K562 (cell line): ENCODE measurements around the gene ZDHHC1. TPM values are rescaled to one million over a fixed set of nuclear protein-coding genes. Genes with fewer than 3 reads are reported as not detected.

Source experiments
- ADNP ChIP-seq: fragments of 200-800 bp; sonication (Bioruptor generic); IDR thresholded peaks from 2 replicates; pipeline ENCODE4 v1.6.1; 2016; ENCODE audit warnings: missing genetic modification characterization, missing compliant biosample characterization
- ARID1B ChIP-seq: fragments of 450-650 bp; IDR thresholded peaks from 2 replicates; pipeline ENCODE4 v1.6.1; 2016; ENCODE audit warnings: antibody characterized with exemption, mild to moderate bottlenecking, inconsistent platforms
- BDP1 ChIP-seq: IDR thresholded peaks from 3 replicates; pipeline ENCODE4 v1.6.1; 2011; ENCODE audit not compliant: insufficient read length, insufficient read depth
- BHLHE40 ChIP-seq: IDR thresholded peaks from 2 replicates; pipeline ENCODE4 v1.6.1; 2011; ENCODE audit warnings: low read length, improper control_type of control experiment
- CCAR2 ChIP-seq: fragments of 200-400 bp; formaldehyde crosslinking; IDR thresholded peaks from 2 replicates; pipeline ENCODE4 v1.6.1; 2017; ENCODE audit warnings: mild to moderate bottlenecking, low read depth, low read length
- CREM ChIP-seq: IDR thresholded peaks from 2 replicates; pipeline ENCODE4 v1.6.1; 2014; ENCODE audit warnings: antibody characterized with exemption, low read depth
- FIP1L1 ChIP-seq: fragments of 200-400 bp; formaldehyde crosslinking; IDR thresholded peaks from 2 replicates; pipeline ENCODE4 v1.6.1; 2018; ENCODE audit warnings: mild to moderate bottlenecking, low read depth, low read length; ENCODE audit not compliant: poor library complexity, severe bottlenecking
- FOSL1 ChIP-seq: fragments of 200-800 bp; sonication (Bioruptor generic); conservative IDR thresholded peaks from 2 replicates; pipeline ENCODE4 v1.6.1; 2016; ENCODE audit warnings: missing genetic modification characterization, missing compliant biosample characterization
- FOXJ3 ChIP-seq: sonication (generic); formaldehyde crosslinking; IDR thresholded peaks from 2 replicates; pipeline ENCODE4 v1.4.0; 2020; ENCODE audit warnings: mild to moderate bottlenecking, missing genetic modification reagents
- FOXM1 ChIP-seq, 2 experiments: fragments of 450-650 bp in 1 of 2; sonication (generic) in 1 of 2; formaldehyde crosslinking in 1 of 2; IDR thresholded peaks; 2 replicates each; pipeline versions ENCODE4 v1.6.1 to v1.9.0; 2017 to 2022; ENCODE audit warnings: low read depth in 2 of 2, mild to moderate bottlenecking in 2 of 2, missing genetic modification reagents in 1 of 2, moderate library complexity in 1 of 2
- GATAD2B ChIP-seq: fragments of 450-650 bp; IDR thresholded peaks from 2 replicates; pipeline ENCODE4 v1.6.1; 2017; ENCODE audit warnings: mild to moderate bottlenecking, borderline replicate concordance
- HEY1 ChIP-seq: fragments of 250-450 bp; sonication (Bioruptor Pico); IDR thresholded peaks from 2 replicates; pipeline ENCODE4 v1.5.0; 2020; ENCODE audit warnings: mild to moderate bottlenecking, moderate library complexity, borderline replicate concordance
- IFI16 ChIP-seq: fragments of 250-450 bp; sonication (Bioruptor Pico); IDR thresholded peaks from 2 replicates; pipeline ENCODE4 v2.1.2; 2022; ENCODE audit warnings: mild to moderate bottlenecking, inconsistent platforms
- MYBL2 ChIP-seq, 2 experiments: fragments of 450-650 bp in 1 of 2; sonication (generic) in 1 of 2; formaldehyde crosslinking in 1 of 2; IDR thresholded peaks; 2 replicates each; pipeline versions ENCODE4 v1.6.1 to v1.8.1; 2017 to 2022; ENCODE audit warnings: borderline replicate concordance in 1 of 2, inconsistent platforms in 1 of 2, low read depth in 1 of 2, mild to moderate bottlenecking in 1 of 2, missing genetic modification reagents in 1 of 2, moderate library complexity in 1 of 2
- NCOA2 ChIP-seq, 2 experiments: fragments of 450-650 bp; IDR thresholded peaks; 2 replicates each; pipeline ENCODE4 v1.6.1; 2018; ENCODE audit warnings: mild to moderate bottlenecking in 2 of 2, moderate library complexity in 1 of 2; ENCODE audit not compliant: partially characterized antibody in 2 of 2
- SFPQ ChIP-seq: fragments of 200-400 bp; formaldehyde crosslinking; IDR thresholded peaks from 2 replicates; pipeline ENCODE4 v1.6.1; 2017; ENCODE audit warnings: mild to moderate bottlenecking, low read depth, low read length, moderate library complexity
- SIN3B ChIP-seq: fragments of 450-650 bp; IDR thresholded peaks from 2 replicates; pipeline ENCODE4 v1.6.1; 2017; ENCODE audit warnings: low read depth, mild to moderate bottlenecking, moderate library complexity
- ZFP91 ChIP-seq: sonication (generic); formaldehyde crosslinking; IDR thresholded peaks from 2 replicates; pipeline ENCODE4 v1.8.0; 2022; ENCODE audit warnings: mild to moderate bottlenecking, missing genetic modification reagents
- ZNF311 ChIP-seq: fragments of 250-450 bp; sonication (Bioruptor Pico); IDR thresholded peaks from 2 replicates; pipeline ENCODE4 v1.4.0; 2020; ENCODE audit warnings: mild to moderate bottlenecking, moderate library complexity
- ZNF518B ChIP-seq: fragments of 250-450 bp; sonication (Bioruptor Pico); IDR thresholded peaks from 2 replicates; pipeline ENCODE4 v1.5.0; 2021; ENCODE audit warnings: mild to moderate bottlenecking, moderate library complexity
- polyA plus RNA-seq, 8 experiments: library from polyadenylated mRNA; depleted of rRNA in 4 of 8; stranded (reverse) in 5 of 8; unstranded in 3 of 8; fragments of >200 nt; fragmentation: Nextera tagmentation in 2 of 8; fragmentation: Illumina TruSeq in 1 of 8; extraction: Ambion mirVana in 2 of 8; extraction: Trizol in 1 of 8; gene quantifications; 2 replicates each; pipeline versions ENCODE4 v1.2.1 to v1.2.3, GENCODE V29; 2011 to 2014; ENCODE audit warnings: inconsistent platforms in 1 of 8, missing spikeins in 1 of 8
- total RNA-seq, 7 experiments: library from RNA; depleted of rRNA in 6 of 7; stranded (reverse); fragments of >200 nt in 6 of 7; fragmentation: Illumina TruSeq in 2 of 7; extraction: Trizol in 2 of 7; gene quantifications; 2 replicates each; pipeline versions ENCODE4 v1.2.1 to v1.2.3, GENCODE V29; 2011 to 2021; ENCODE audit warnings: low replicate concordance in 1 of 7

The ZDHHC1 gene
- total and polyA plus RNA-seq, 9 of the 15 experiments (the other 6 are each of a cell fraction or from before 2014, with no cell fraction given): 0.06 to 0.77 (median 0.25) TPM; not detected in 4

- TF ChIP-seq CREM (0 out of 2 replicates have a peak, but pooled peaks have one; percentile 15), SFPQ (no peak), ZNF518B (CRISPR knock-in tag) (no peak), GATAD2B (no peak; the same call in 1 of the 2 replicates), MYBL2 (IDR thresholded peaks at IDR 0.05; ENCODE audit: low read depth) (no peak), MYBL2 (CRISPR knock-in tag; IDR thresholded peaks at IDR 0.05; ENCODE audit: borderline replicate concordance) (no peak), ARID1B (no peak), HEY1 (CRISPR knock-in tag) (no peak), FOSL1 (tag) (0 out of 2 replicates have a peak, but pooled peaks have one; percentile 19), SIN3B (no peak), ZFP91 (CRISPR knock-in tag) (no peak), CCAR2 (no peak), BHLHE40 (0 out of 2 replicates have a peak, but pooled peaks have one; percentile 20), FOXJ3 (CRISPR knock-in tag) (peak; percentile 80), FOXM1 (IDR thresholded peaks at IDR 0.05; ENCODE audit: low read depth) (no peak), FOXM1 (CRISPR knock-in tag; IDR thresholded peaks at IDR 0.05; ENCODE audit: low read depth) (no peak), NCOA2 (IDR thresholded peaks at IDR 0.05; ENCODE audit: partially characterized antibody in 2 of 2) (no peak), ZNF311 (no peak), ADNP (tag) (no peak), BDP1 (no peak), FIP1L1 (no peak), IFI16 (CRISPR knock-in tag) (no peak)
Observed at GRCh38 chr16:67396159-67397035, 19.9 kb downstream of the ZDHHC1 start (continued).
